ENCODE measurements around the gene EYA4.

Gene EYA4

GRCh38 chr6:133408132-133408531, 167.0 kb downstream of the EYA4 start:
- DNase-seq: no peak

- DNase-seq: no peak
Observed at GRCh38 chr6:133408543-133408942, 167.4 kb downstream of the EYA4 start.

- no peak for DNase-seq
Observed at GRCh38 chr6:133410638-133411435, 169.7 kb downstream of the EYA4 start.

- DNase-seq: no peak
Observed at GRCh38 chr6:133411757-133412156, 170.6 kb downstream of the EYA4 start.

GRCh38 chr6:133415262-133415661, 174.1 kb downstream of the EYA4 start:
- DNase-seq: no peak

- no peak for DNase-seq
Observed at GRCh38 chr6:133418108-133418507, 177.0 kb downstream of the EYA4 start.

- DNase-seq: no peak
Observed at GRCh38 chr6:133423242-133423641, 182.1 kb downstream of the EYA4 start.

GRCh38 chr6:133424359-133424758, 183.2 kb downstream of the EYA4 start:
- DNase-seq: no peak

- DNase-seq: no peak
Observed at GRCh38 chr6:133426038-133426437, 184.9 kb downstream of the EYA4 start.

GRCh38 chr6:133428295-133428694, 187.1 kb downstream of the EYA4 start:
- no peak for DNase-seq

- no peak for DNase-seq
Observed at GRCh38 chr6:133430530-133430929, 189.4 kb downstream of the EYA4 start.

GRCh38 chr6:133431031-133431430, 189.9 kb downstream of the EYA4 start:
- no peak for DNase-seq

GRCh38 chr6:133432021-133432989, 191.1 kb downstream of the EYA4 start:
- DNase-seq: no peak

GRCh38 chr6:133435065-133435728, 194.0 kb downstream of the EYA4 start:
- no peak for DNase-seq

- DNase-seq: no peak
Observed at GRCh38 chr6:133436652-133437051, 195.5 kb downstream of the EYA4 start.

- no peak for DNase-seq
Observed at GRCh38 chr6:133441491-133441890, 200.3 kb downstream of the EYA4 start.

- no peak for DNase-seq
Observed at GRCh38 chr6:133446789-133447188, 205.6 kb downstream of the EYA4 start.

GRCh38 chr6:133447924-133448323, 206.8 kb downstream of the EYA4 start:
- DNase-seq: no peak

- DNase-seq: no peak
Observed at GRCh38 chr6:133456439-133456838, 215.3 kb downstream of the EYA4 start.

GRCh38 chr6:133456944-133457343, 215.8 kb downstream of the EYA4 start:
- no peak for DNase-seq

GRCh38 chr6:133460101-133460500, 218.9 kb downstream of the EYA4 start:
- no peak for DNase-seq

GRCh38 chr6:133463790-133464189, 222.6 kb downstream of the EYA4 start:
- DNase-seq: no peak

- DNase-seq: no peak
Observed at GRCh38 chr6:133466680-133467079, 225.5 kb downstream of the EYA4 start.
